ENCODE data around the gene TMPRSS9.

The TMPRSS9 gene

DNA sequence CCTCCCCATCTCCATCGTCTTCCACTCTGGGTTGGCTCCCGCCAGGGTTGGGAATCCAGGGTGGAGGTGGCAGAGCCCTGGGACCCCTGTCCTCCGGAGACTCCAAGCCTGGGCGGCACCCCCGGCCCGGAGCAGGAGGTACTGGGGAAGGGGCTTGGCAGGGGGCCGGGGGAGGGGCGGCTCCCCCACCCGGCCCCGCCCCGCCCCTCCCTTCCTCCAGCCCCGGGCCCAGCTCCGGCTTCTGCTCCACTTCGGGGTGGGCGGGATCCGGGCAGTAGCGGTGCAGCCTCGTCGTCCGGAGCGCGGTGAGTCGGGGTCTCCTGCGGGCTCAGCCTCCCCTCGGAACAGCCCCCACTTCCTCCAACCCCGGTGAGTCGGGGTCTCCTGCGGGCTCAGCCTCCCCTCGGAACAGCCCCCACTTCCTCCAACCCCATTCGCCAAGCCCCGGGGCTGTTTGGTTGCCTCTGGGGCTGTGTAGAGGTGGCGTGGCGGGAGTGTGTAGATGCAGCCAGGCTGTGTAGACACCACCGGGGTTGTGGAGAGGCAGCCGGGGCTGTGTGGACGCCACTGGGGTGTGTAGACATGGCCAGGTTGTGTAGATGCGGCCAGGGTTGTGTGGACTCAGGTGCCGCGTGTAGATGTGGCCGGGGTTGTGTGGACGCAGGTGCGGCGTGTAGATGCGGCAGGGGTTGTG lies at the start of gene TMPRSS9:
Gene TMPRSS9, plus strand, starts transcription at position 274 of the 694 bp plus-strand sequence. CDS start 29,521 bp downstream, outside the sequence.
- Histone ChIP-seq H3K79me2 (ENCODE audit: insufficient read depth, low read length) (no peaks in the 10 kb centered on the region), H3K9me3 (ENCODE audit: insufficient read depth, low read depth, low read length) (no peaks in the 10 kb centered on the region), H3F3A (ENCODE audit: low read depth) (no peaks in the 10 kb centered on the region), H3K9me2 (replicated peaks; ENCODE audit: low read depth, low read length) (no peaks in the 10 kb centered on the region), H3K36me3 (ENCODE audit: insufficient read depth, low read length) (no peaks in the 10 kb centered on the region), H3K4me1 (ENCODE audit: insufficient read depth, low read length, poor library complexity, severe bottlenecking) (peaks cover 4% of the 10 kb centered on the region), H3K4me3 (ENCODE audit: low read length, poor library complexity, severe bottlenecking) (no peak within 1 kb of the TSS), H4K20me1 (ENCODE audit: insufficient read depth, low read length, poor library complexity, severe bottlenecking) (no peaks in the 10 kb centered on the region), H2AFZ (ENCODE audit: low read length) (no peak within 1 kb of the TSS), H3K9ac (ENCODE audit: low read depth, low read length, poor library complexity, severe bottlenecking) (no peak within 1 kb of the TSS), H3K4me2 (ENCODE audit: low read depth, low read length, poor library complexity, severe bottlenecking) (no peak within 1 kb of the TSS), H3K27me3 (ENCODE audit: insufficient read depth, low read length, poor library complexity, severe bottlenecking) (no peaks in the 10 kb centered on the region)
- no peak for TF ChIP-seq EZH2phosphoT487 (IDR thresholded peaks at IDR 0.05; ENCODE audit: borderline replicate concordance)
- TF ChIP-seq, protein P1, sequence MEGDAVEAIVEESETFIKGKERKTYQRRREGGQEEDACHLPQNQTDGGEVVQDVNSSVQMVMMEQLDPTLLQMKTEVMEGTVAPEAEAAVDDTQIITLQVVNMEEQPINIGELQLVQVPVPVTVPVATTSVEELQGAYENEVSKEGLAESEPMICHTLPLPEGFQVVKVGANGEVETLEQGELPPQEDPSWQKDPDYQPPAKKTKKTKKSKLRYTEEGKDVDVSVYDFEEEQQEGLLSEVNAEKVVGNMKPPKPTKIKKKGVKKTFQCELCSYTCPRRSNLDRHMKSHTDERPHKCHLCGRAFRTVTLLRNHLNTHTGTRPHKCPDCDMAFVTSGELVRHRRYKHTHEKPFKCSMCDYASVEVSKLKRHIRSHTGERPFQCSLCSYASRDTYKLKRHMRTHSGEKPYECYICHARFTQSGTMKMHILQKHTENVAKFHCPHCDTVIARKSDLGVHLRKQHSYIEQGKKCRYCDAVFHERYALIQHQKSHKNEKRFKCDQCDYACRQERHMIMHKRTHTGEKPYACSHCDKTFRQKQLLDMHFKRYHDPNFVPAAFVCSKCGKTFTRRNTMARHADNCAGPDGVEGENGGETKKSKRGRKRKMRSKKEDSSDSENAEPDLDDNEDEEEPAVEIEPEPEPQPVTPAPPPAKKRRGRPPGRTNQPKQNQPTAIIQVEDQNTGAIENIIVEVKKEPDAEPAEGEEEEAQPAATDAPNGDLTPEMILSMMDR (conservative IDR thresholded peaks at IDR 0.05; ENCODE audit: low read length): no peak

DNA sequence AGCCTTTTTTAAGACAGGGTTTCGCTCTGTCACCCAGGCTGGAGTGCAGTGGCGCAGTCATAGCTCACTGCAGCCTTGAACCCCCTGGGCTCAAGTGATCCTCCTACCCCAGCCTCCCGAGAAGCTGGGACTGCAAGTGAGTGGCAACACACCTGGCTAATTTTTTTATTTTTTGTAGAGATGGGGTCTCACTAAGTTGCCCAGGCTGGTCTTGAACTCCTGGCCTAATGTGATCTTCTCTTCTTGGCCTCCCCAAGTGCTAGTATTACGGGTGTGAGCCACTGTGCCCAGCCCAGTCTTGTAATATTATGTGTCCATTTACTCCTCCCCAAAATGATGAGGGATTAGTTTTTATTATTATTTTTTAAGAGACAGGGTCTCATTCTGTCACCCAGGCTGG lies 49.0 kb upstream of the TMPRSS9 start:
- TF ChIP-seq, protein P1 (conservative IDR thresholded peaks at IDR 0.05; ENCODE audit: low read length): no peak
- no peak for TF ChIP-seq EZH2phosphoT487 (IDR thresholded peaks at IDR 0.05; ENCODE audit: borderline replicate concordance)
- Histone ChIP-seq H3K4me1 (ENCODE audit: insufficient read depth, low read length, poor library complexity, severe bottlenecking) (no peaks in the 10 kb centered on the region), H3K79me2 (ENCODE audit: insufficient read depth, low read length) (no peaks in the 10 kb centered on the region)

GRCh38 chr19:2312820-2313501 lies 47.1 kb upstream of the TMPRSS9 start:
- Histone ChIP-seq H3K36me3 (ENCODE audit: insufficient read depth, low read length) (no peaks in the 10 kb centered on the region), H3K4me2 (ENCODE audit: low read depth, low read length, poor library complexity, severe bottlenecking) (no peak overlapping the region), H3K79me2 (ENCODE audit: insufficient read depth, low read length) (no peaks in the 10 kb centered on the region), H3K9me3 (ENCODE audit: insufficient read depth, low read depth, low read length) (no peaks in the 10 kb centered on the region), H3K4me3 (ENCODE audit: low read length, poor library complexity, severe bottlenecking) (no peak overlapping the region), H3K9ac (ENCODE audit: low read depth, low read length, poor library complexity, severe bottlenecking) (no peak overlapping the region), H3F3A (ENCODE audit: low read depth) (no peaks in the 10 kb centered on the region), H3K27me3 (ENCODE audit: insufficient read depth, low read length, poor library complexity, severe bottlenecking) (no peaks in the 10 kb centered on the region), H3K9me2 (replicated peaks; ENCODE audit: low read depth, low read length) (no peaks in the 10 kb centered on the region), H4K20me1 (ENCODE audit: insufficient read depth, low read length, poor library complexity, severe bottlenecking) (no peaks in the 10 kb centered on the region), H3K4me1 (ENCODE audit: insufficient read depth, low read length, poor library complexity, severe bottlenecking) (peaks cover under 1% of the 10 kb centered on the region), H2AFZ (ENCODE audit: low read length) (no peak overlapping the region)
- TF ChIP-seq EZH2phosphoT487 (IDR thresholded peaks at IDR 0.05; ENCODE audit: borderline replicate concordance): no peak
- TF ChIP-seq, protein P1 (conservative IDR thresholded peaks at IDR 0.05; ENCODE audit: low read length): no peak

More for the DNA sequence above, 49.0 kb upstream of the TMPRSS9 start:
- no peaks in the 10 kb centered on the region for H3F3A ChIP-seq (ENCODE audit: low read depth)
- no peaks in the 10 kb centered on the region for H3K36me3 ChIP-seq (ENCODE audit: insufficient read depth, low read length)
- no peak overlapping the region for H2AFZ ChIP-seq (ENCODE audit: low read length)
- no peak overlapping the region for H3K4me2 ChIP-seq (ENCODE audit: low read depth, low read length, poor library complexity, severe bottlenecking)
- no peaks in the 10 kb centered on the region for H3K9me2 ChIP-seq (replicated peaks; ENCODE audit: low read depth, low read length)
- no peaks in the 10 kb centered on the region for H3K9me3 ChIP-seq (ENCODE audit: insufficient read depth, low read depth, low read length)
- H3K27me3 ChIP-seq (ENCODE audit: insufficient read depth, low read length, poor library complexity, severe bottlenecking): no peaks in the 10 kb centered on the region
- H3K4me3 ChIP-seq (ENCODE audit: low read length, poor library complexity, severe bottlenecking): no peak overlapping the region
- no peaks in the 10 kb centered on the region for H4K20me1 ChIP-seq (ENCODE audit: insufficient read depth, low read length, poor library complexity, severe bottlenecking)
- no peak overlapping the region for H3K9ac ChIP-seq (ENCODE audit: low read depth, low read length, poor library complexity, severe bottlenecking)
